Natural killer cell (primary cell): ENCODE data around the gene MEIOSIN. TPM values are rescaled to one million over a fixed set of nuclear protein-coding genes. Genes with fewer than 3 reads are reported as not detected.

ENCODE experiments used
- ATAC-seq, 3 donors: fragments of 150-1000 bp in 2 of 3; fragments of 200-7000 bp in 1 of 3; cut with Tn5 transposase; 1 replicate in 1 of 3; 2 replicates in 2 of 3; pipeline ENCODE4 v1.10.0; 2021; ENCODE audit warnings: mild to moderate bottlenecking in 2 of 3, moderate library complexity in 2 of 3
- DNase-seq, 2 donors: peaks; one replicate each; pipeline versions ENCODE4 v3.0.0 to v3.0.0-alpha.2; 2013 to 2021; ENCODE audit warnings: mixed read lengths in 1 of 2
- H3K27ac ChIP-seq: one replicate; pipeline ENCODE4 v1.5.1; 2013; ENCODE audit warnings: mild to moderate bottlenecking, low read length
- H3K27me3 ChIP-seq: one replicate; pipeline ENCODE4 v1.6.1; 2013; ENCODE audit warnings: low read length; ENCODE audit not compliant: control insufficient read depth, insufficient read depth
- H3K36me3 ChIP-seq: one replicate; pipeline ENCODE4 v1.6.1; 2013; ENCODE audit warnings: low read length; ENCODE audit not compliant: control insufficient read depth, insufficient read depth
- H3K4me1 ChIP-seq: one replicate; pipeline ENCODE4 v1.6.1; 2013; ENCODE audit warnings: low read length; ENCODE audit not compliant: control insufficient read depth, insufficient read depth
- H3K4me3 ChIP-seq: one replicate; pipeline ENCODE4 v1.5.1; 2013; ENCODE audit warnings: low read length
- H3K9me3 ChIP-seq: one replicate; pipeline ENCODE4 v1.6.1; 2013; ENCODE audit warnings: low read length; ENCODE audit not compliant: control insufficient read depth, insufficient read depth
- H3K27ac Mint-ChIP-seq, 2 donors: one replicate each; pipeline ENCODE4 v1.8.0; 2022; ENCODE audit warnings: mild to moderate bottlenecking in 2 of 2, mixed read lengths in 2 of 2, moderate library complexity in 1 of 2
- H3K27me3 Mint-ChIP-seq, 2 donors: one replicate each; pipeline ENCODE4 v1.8.0; 2022; ENCODE audit warnings: low read depth in 2 of 2, mixed read lengths in 2 of 2
- H3K36me3 Mint-ChIP-seq: one replicate; pipeline ENCODE4 v1.8.0; 2022; ENCODE audit warnings: mixed read lengths
- H3K4me1 Mint-ChIP-seq, 2 donors: one replicate each; pipeline ENCODE4 v1.8.0; 2022; ENCODE audit warnings: mixed read lengths in 2 of 2
- H3K4me3 Mint-ChIP-seq: one replicate; pipeline ENCODE4 v1.8.0; 2022; ENCODE audit warnings: mild to moderate bottlenecking, moderate library complexity, mixed read lengths
- H3K9me3 Mint-ChIP-seq, 2 donors: one replicate each; pipeline ENCODE4 v1.8.0; 2022; ENCODE audit warnings: mixed read lengths in 2 of 2
- CTCF ChIP-seq: fragments of 200-600 bp; IDR thresholded peaks from one replicate; pipeline ENCODE4 v1.8.0; 2022; ENCODE audit warnings: antibody characterized with exemption
- WGBS: methylation state at CpG from one replicate; pipeline ENCODE4 v1.1.7; 2013; ENCODE audit warnings: missing lambda C conversion rate; ENCODE audit not compliant: insufficient coverage; 5-methylcytosine and 5-hydroxymethylcytosine counted together
- intact Hi-C: fragments of 100-400 bp; cut with micrococcal nuclease; formaldehyde crosslinking; loops from one replicate; pipeline ENCODE4 v1.14.2; 2022
- total RNA-seq, 4 donors: library from RNA; stranded (reverse); fragments of 120-200 nt in 1 of 4; gene quantifications; one replicate each; pipeline versions ENCODE4 v1.2.3 to v1.2.4, GENCODE V29; 2013 to 2022

The MEIOSIN gene
- total RNA-seq, 3 donors from 2014 or later (not counting 1 experiment from before 2014, with no cell fraction given), result not detected

- WGBS, result 93% methylated on average over 12 of the region's 12 CpGs
- H3K4me3 Mint-ChIP-seq, result no peak overlapping the region
Observed at GRCh38 chr19:45752639-45753038, 19.4 kb downstream of the MEIOSIN start.

GRCh38 chr19:45753548-45753947, 20.3 kb downstream of the MEIOSIN start:
- 69% methylated on average over 6 of the region's 6 CpGs for WGBS

More at GRCh38 chr19:45752639-45753038, 19.4 kb downstream of the MEIOSIN start:
- Histone ChIP-seq H3K9me3 (no peaks in the 10 kb centered on the region), H3K4me3 (no peak overlapping the region), H3K36me3 (no peaks in the 10 kb centered on the region), H3K27me3 (no peaks in the 10 kb centered on the region), H3K27ac (no peak overlapping the region), H3K4me1 (no peaks in the 10 kb centered on the region)
- Mint-ChIP-seq H3K27ac (no peak overlapping the region), H3K9me3 (no peaks in the 10 kb centered on the region), H3K27me3 (no peaks in the 10 kb centered on the region), H3K4me1 (no peaks in the 10 kb centered on the region), H3K36me3 (no peaks in the 10 kb centered on the region)
- intact Hi-C loops, result no loop called here
- no peak for DNase-seq
- no peak for TF ChIP-seq CTCF
- ATAC-seq, result no peak

GRCh38 chr19:45754323-45754722, 21.1 kb downstream of the MEIOSIN start:
- Histone ChIP-seq H3K4me3 (no peak overlapping the region), H3K36me3 (no peaks in the 10 kb centered on the region), H3K9me3 (no peaks in the 10 kb centered on the region), H3K4me1 (no peaks in the 10 kb centered on the region), H3K27me3 (no peaks in the 10 kb centered on the region), H3K27ac (no peak overlapping the region)
- no peak for ATAC-seq
- DNase-seq, result no peak
- Mint-ChIP-seq H3K36me3 (no peaks in the 10 kb centered on the region), H3K27ac (no peak overlapping the region), H3K27me3 (peaks cover 0 to under 1% of the 10 kb centered on the region in 2 donors), H3K4me1 (no peaks in the 10 kb centered on the region), H3K4me3 (no peak overlapping the region), H3K9me3 (no peaks in the 10 kb centered on the region)
- no peak for TF ChIP-seq CTCF
- intact Hi-C loops, result no loop called here
- 86% methylated on average over 8 of the region's 8 CpGs for WGBS

More at GRCh38 chr19:45753548-45753947, 20.3 kb downstream of the MEIOSIN start:
- Histone ChIP-seq H3K36me3 (no peaks in the 10 kb centered on the region), H3K9me3 (no peaks in the 10 kb centered on the region), H3K4me1 (no peaks in the 10 kb centered on the region), H3K27me3 (no peaks in the 10 kb centered on the region), H3K27ac (no peak overlapping the region), H3K4me3 (no peak overlapping the region)
- ATAC-seq (no peak), DNase-seq (no peak)
- intact Hi-C loops, result no loop called here
- H3K9me3 Mint-ChIP-seq, result no peaks in the 10 kb centered on the region
- H3K27ac Mint-ChIP-seq, result no peak overlapping the region
- no peak for TF ChIP-seq CTCF
- no peaks in the 10 kb centered on the region for H3K4me1 Mint-ChIP-seq
- no peaks in the 10 kb centered on the region for H3K27me3 Mint-ChIP-seq
- no peaks in the 10 kb centered on the region for H3K36me3 Mint-ChIP-seq
- no peak overlapping the region for H3K4me3 Mint-ChIP-seq

- Mint-ChIP-seq H3K9me3 (no peaks in the 10 kb centered on the region), H3K36me3 (no peaks in the 10 kb centered on the region), H3K4me3 (no peak overlapping the region), H3K4me1 (no peaks in the 10 kb centered on the region), H3K27me3 (peaks cover 0 to 3% of the 10 kb centered on the region in 2 donors), H3K27ac (no peak overlapping the region)
- H3K9me3 ChIP-seq, result no peaks in the 10 kb centered on the region
- H3K36me3 ChIP-seq, result no peaks in the 10 kb centered on the region
- H3K4me3 ChIP-seq, result no peak overlapping the region
- no peaks in the 10 kb centered on the region for H3K4me1 ChIP-seq
- no peak for ATAC-seq
- WGBS, result 89% methylated on average over 9 of the region's 9 CpGs
- no peak for DNase-seq
- no peaks in the 10 kb centered on the region for H3K27me3 ChIP-seq
- TF ChIP-seq CTCF, result no peak
- intact Hi-C loops, result no loop called here
- H3K27ac ChIP-seq, result no peak overlapping the region
Observed at GRCh38 chr19:45757695-45758094, 24.5 kb downstream of the MEIOSIN start.
